Measurements from ENCODE around the gene SSH2. TPM values are rescaled to one million over a fixed set of nuclear protein-coding genes. Genes with fewer than 3 reads are reported as not detected.

The SSH2 gene
- total and polyA plus RNA-seq, 2 of the 13 experiments (the other 11 are each of a cell fraction or from before 2014, with no cell fraction given): 6.0 to 6.4 TPM

DNA sequence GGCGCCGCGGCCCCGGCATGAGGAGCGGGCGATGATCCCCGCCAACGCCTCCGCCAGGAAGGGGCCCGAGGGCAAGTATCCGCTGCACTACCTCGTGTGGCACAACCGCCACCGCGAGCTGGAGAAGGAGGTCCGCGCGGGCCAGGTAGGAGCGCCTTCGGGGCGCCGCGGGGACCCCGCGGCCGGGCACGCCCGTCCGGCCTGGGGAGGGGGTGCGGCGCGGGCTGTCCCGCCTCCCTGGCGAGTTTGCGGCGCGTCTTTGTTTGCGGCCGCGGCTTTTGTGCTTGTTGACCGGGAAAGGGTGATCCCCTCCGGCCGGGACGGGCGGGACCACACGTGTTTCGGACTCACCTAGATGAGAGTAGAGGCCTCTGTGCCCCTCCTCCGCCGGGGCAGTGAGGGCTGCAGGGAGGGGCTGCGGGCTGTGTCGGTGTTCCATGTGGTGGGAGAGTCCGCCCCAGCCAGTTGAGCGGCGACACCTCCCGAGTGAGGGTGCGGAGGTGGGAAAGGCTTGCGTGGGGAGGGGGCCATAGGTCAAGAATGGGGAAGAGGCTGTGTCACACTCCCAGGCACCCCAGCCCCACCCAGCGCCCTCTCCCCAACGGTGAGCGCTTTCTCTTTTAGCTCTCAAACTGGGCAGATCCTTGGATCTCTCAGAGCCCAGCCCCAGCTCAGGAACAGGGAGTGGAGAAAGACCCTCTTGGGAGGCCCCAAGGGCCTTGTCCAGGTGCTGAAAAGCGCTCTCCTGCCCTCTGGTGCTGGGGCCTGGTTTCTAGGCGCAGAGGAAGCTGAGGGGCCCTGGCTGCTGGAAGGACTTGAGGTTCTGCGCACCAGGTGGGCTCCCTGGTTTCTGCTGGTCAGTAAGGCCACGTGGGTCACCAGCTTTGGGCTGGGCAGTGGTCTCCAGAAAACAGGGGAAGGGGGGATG is 336.2 kb downstream of the SSH2 start (continued):
- peak; percentile 58 for TF ChIP-seq ZNF7 (CRISPR knock-in tag; IDR thresholded peaks at IDR 0.05)
- no peak for TF ChIP-seq ZNF652 (CRISPR knock-in tag; IDR thresholded peaks at IDR 0.05; ENCODE audit: borderline replicate concordance, low read depth)
- 0 out of 2 replicates have a peak, but pooled peaks have one; percentile 33 for TF ChIP-seq PCBP1 (IDR thresholded peaks at IDR 0.05; ENCODE audit: borderline replicate concordance, low read depth, low read length)
- TF ChIP-seq SETDB1 (CRISPR knock-in tag; IDR thresholded peaks at IDR 0.05; ENCODE audit: borderline replicate concordance): no peak
- no peak for TF ChIP-seq TFAP4 (IDR thresholded peaks at IDR 0.05; ENCODE audit: borderline replicate concordance, low read depth)
- TF ChIP-seq MIER2 (CRISPR knock-in tag; IDR thresholded peaks at IDR 0.05): peak; percentile 96
- 0 out of 2 replicates have a peak, but pooled peaks have one; percentile 22 for TF ChIP-seq MYPOP (CRISPR knock-in tag; IDR thresholded peaks at IDR 0.05)
- TF ChIP-seq TBX2 (CRISPR knock-in tag; IDR thresholded peaks at IDR 0.05; ENCODE audit: borderline replicate concordance): no peak
- peak; percentile 16 for TF ChIP-seq HNRNPLL (IDR thresholded peaks at IDR 0.05; ENCODE audit: low read depth, low read length, poor library complexity, severe bottlenecking)
- no peak for TF ChIP-seq NR2F2 (IDR thresholded peaks at IDR 0.05; ENCODE audit: borderline replicate concordance, low read depth)
- TF ChIP-seq SMC3 (IDR thresholded peaks at IDR 0.05; ENCODE audit: low read length): peak; percentile 29; the same call in 1 of the 2 replicates
- peak; percentile 66; the same call in 1 of the 2 replicates for TF ChIP-seq ZSCAN9 (CRISPR knock-in tag; IDR thresholded peaks at IDR 0.05; ENCODE audit: borderline replicate concordance)
- no peak for TF ChIP-seq FOXP1 (IDR thresholded peaks at IDR 0.05)
- no peak for TF ChIP-seq FOXP1 (CRISPR knock-in tag; IDR thresholded peaks at IDR 0.05)
- TF ChIP-seq SPEN (CRISPR knock-in tag; IDR thresholded peaks at IDR 0.05; ENCODE audit: low read depth): peak; percentile 42; the same call in 1 of the 2 replicates
- TF ChIP-seq RXRA (CRISPR knock-in tag; IDR thresholded peaks at IDR 0.05): 0 out of 2 replicates have a peak, but pooled peaks have one; percentile 44
- TF ChIP-seq MTF1 (CRISPR knock-in tag; IDR thresholded peaks at IDR 0.05): no peak
- TF ChIP-seq ZBTB1 (CRISPR knock-in tag; IDR thresholded peaks at IDR 0.05; ENCODE audit: borderline replicate concordance): peak; percentile 79; the same call in 1 of the 2 replicates
- peak; percentile 95; the same call in 1 of the 2 replicates for TF ChIP-seq AHR (CRISPR knock-in tag; IDR thresholded peaks at IDR 0.05)
- TF ChIP-seq, protein P1, sequence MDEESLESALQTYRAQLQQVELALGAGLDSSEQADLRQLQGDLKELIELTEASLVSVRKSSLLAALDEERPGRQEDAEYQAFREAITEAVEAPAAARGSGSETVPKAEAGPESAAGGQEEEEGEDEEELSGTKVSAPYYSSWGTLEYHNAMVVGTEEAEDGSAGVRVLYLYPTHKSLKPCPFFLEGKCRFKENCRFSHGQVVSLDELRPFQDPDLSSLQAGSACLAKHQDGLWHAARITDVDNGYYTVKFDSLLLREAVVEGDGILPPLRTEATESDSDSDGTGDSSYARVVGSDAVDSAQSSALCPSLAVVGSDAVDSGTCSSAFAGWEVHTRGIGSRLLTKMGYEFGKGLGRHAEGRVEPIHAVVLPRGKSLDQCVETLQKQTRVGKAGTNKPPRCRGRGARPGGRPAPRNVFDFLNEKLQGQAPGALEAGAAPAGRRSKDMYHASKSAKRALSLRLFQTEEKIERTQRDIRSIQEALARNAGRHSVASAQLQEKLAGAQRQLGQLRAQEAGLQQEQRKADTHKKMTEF (CRISPR knock-in tag; IDR thresholded peaks at IDR 0.05): 0 out of 2 replicates have a peak, but pooled peaks have one; percentile 24
- TF ChIP-seq HDAC6 (IDR thresholded peaks at IDR 0.05; ENCODE audit: low read depth, low read length): no peak
- TF ChIP-seq ZNF451 (CRISPR knock-in tag; IDR thresholded peaks at IDR 0.05): peak; percentile 23; the same call in 1 of the 2 replicates
- peak; percentile 46; the same call in 1 of the 2 replicates for TF ChIP-seq RFXANK (CRISPR knock-in tag; IDR thresholded peaks at IDR 0.05)
- peak in 1 of 2 experiments; percentile 43; a peak in 1 of 4 replicates for TF ChIP-seq KLF16 (CRISPR knock-in tag; IDR thresholded peaks at IDR 0.05)
- 0 out of 2 replicates have a peak, but pooled peaks have one; percentile 24 for TF ChIP-seq MAZ (IDR thresholded peaks at IDR 0.05; ENCODE audit: borderline replicate concordance, low read depth, low read length)
- no peak for TF ChIP-seq MAZ (CRISPR knock-in tag; IDR thresholded peaks at IDR 0.05; ENCODE audit: low read depth)
- TF ChIP-seq FOXK1 (CRISPR knock-in tag; IDR thresholded peaks at IDR 0.05; ENCODE audit: borderline replicate concordance, low read depth): peak; percentile 42; the same call in 1 of the 2 replicates
- TF ChIP-seq ZFP82 (CRISPR knock-in tag; IDR thresholded peaks at IDR 0.05; ENCODE audit: borderline replicate concordance): no peak
- peak; percentile 74; the same call in 1 of the 2 replicates for TF ChIP-seq ZNF12 (CRISPR knock-in tag; IDR thresholded peaks at IDR 0.05)

Data from HepG2 (cell line).